WTC11 (cell line): ENCODE results near the gene GABRR3. TPM values are rescaled to one million over a fixed set of nuclear protein-coding genes. Genes with fewer than 3 reads are reported as not detected.

Source experiments
- ATAC-seq: fragments of 200-7000 bp; cut with Tn5 transposase; 2 replicates; pipeline ENCODE4 v1.10.0; 2021; ENCODE audit warnings: mild to moderate bottlenecking, moderate library complexity
- Bru-seq: library from RNA; stranded (reverse); fragments of 400-500 nt; gene quantifications from one replicate; lab custom pipeline; 2021; lab: Mats Ljungman, UMichigan
- CTCF ChIA-PET: fragments of 300-600 bp; sonication (Branson Sonifier 250); formaldehyde crosslinking; loops from one replicate; lab custom pipeline; 2021; ENCODE audit warnings: antibody characterized with exemption; lab: Charles Lee
- POLR2A ChIA-PET: fragments of 350-600 bp; sonication (Branson Sonifier 250); formaldehyde crosslinking; loops from one replicate; lab custom pipeline; 2021; ENCODE audit warnings: antibody characterized with exemption; lab: Charles Lee
- DNase-seq: peaks from one replicate; pipeline ENCODE4 v3.0.0; 2021; ENCODE audit warnings: low spot score
- H3K27ac Mint-ChIP-seq: 2 replicates; pipeline ENCODE4 v1.8.0; 2021; ENCODE audit warnings: mixed read lengths
- H3K27me3 Mint-ChIP-seq: 2 replicates; pipeline ENCODE4 v1.8.0; 2021; ENCODE audit warnings: low read depth, mild to moderate bottlenecking, moderate library complexity, mixed read lengths
- H3K36me3 Mint-ChIP-seq: 2 replicates; pipeline ENCODE4 v1.8.0; 2021; ENCODE audit warnings: mixed read lengths
- H3K4me1 Mint-ChIP-seq: 2 replicates; pipeline ENCODE4 v1.8.0; 2022; ENCODE audit warnings: mixed read lengths
- H3K4me3 Mint-ChIP-seq: 2 replicates; pipeline ENCODE4 v1.8.0; 2021; ENCODE audit warnings: mild to moderate bottlenecking, moderate library complexity, mixed read lengths
- H3K9me3 Mint-ChIP-seq: 2 replicates; pipeline ENCODE4 v1.8.0; 2021; ENCODE audit warnings: mixed read lengths
- ATF6 ChIP-seq: sonication (generic); formaldehyde crosslinking; IDR thresholded peaks from 2 replicates; pipeline ENCODE4 v1.8.1; 2023; ENCODE audit warnings: mild to moderate bottlenecking, missing genetic modification reagents
- EMX1 ChIP-seq: fragments of 250-450 bp; sonication (Bioruptor Pico); IDR thresholded peaks from 2 replicates; pipeline ENCODE4 v1.8.0; 2021; ENCODE audit warnings: mild to moderate bottlenecking
- GABPB1 ChIP-seq: sonication (generic); formaldehyde crosslinking; IDR thresholded peaks from 2 replicates; pipeline ENCODE4 v1.8.1; 2023; ENCODE audit warnings: mild to moderate bottlenecking, missing genetic modification reagents
- NR2C2 ChIP-seq: sonication (generic); formaldehyde crosslinking; IDR thresholded peaks from 2 replicates; pipeline ENCODE4 v1.8.0; 2022; ENCODE audit warnings: mild to moderate bottlenecking, missing genetic modification reagents
- OVOL2 ChIP-seq: fragments of 250-450 bp; sonication (Bioruptor Pico); IDR thresholded peaks from 2 replicates; pipeline ENCODE4 v1.9.0; 2021; ENCODE audit warnings: mild to moderate bottlenecking, borderline replicate concordance
- TCF7 ChIP-seq: sonication (generic); formaldehyde crosslinking; IDR thresholded peaks from 2 replicates; pipeline ENCODE4 v1.8.0; 2022; ENCODE audit warnings: mild to moderate bottlenecking, low read depth, missing genetic modification reagents, moderate library complexity
- ZNF121 ChIP-seq: sonication (generic); formaldehyde crosslinking; IDR thresholded peaks from 2 replicates; pipeline ENCODE4 v1.8.0; 2023; ENCODE audit warnings: missing genetic modification reagents
- ZNF232 ChIP-seq: sonication (generic); formaldehyde crosslinking; IDR thresholded peaks from 2 replicates; pipeline ENCODE4 v1.8.0; 2022; ENCODE audit warnings: mild to moderate bottlenecking, missing genetic modification reagents
- ZNF317 ChIP-seq: sonication (generic); formaldehyde crosslinking; IDR thresholded peaks from 2 replicates; pipeline ENCODE4 v1.8.1; 2023; ENCODE audit warnings: low read depth, mild to moderate bottlenecking, moderate library complexity, missing genetic modification reagents, borderline replicate concordance
- ZNF416 ChIP-seq: fragments of 250-450 bp; sonication (Bioruptor Pico); IDR thresholded peaks from 2 replicates; pipeline ENCODE4 v1.9.0; 2021; ENCODE audit warnings: mild to moderate bottlenecking, inconsistent platforms
- ZSCAN18 ChIP-seq: fragments of 250-450 bp; sonication (Bioruptor Pico); IDR thresholded peaks from 2 replicates; pipeline ENCODE4 v2.1.2; 2022; ENCODE audit warnings: mild to moderate bottlenecking, moderate library complexity
- long read RNA-seq, 3 experiments: library from RNA in 1 of 3; library from capped mRNA in 1 of 3; library from polyadenylated mRNA in 1 of 3; unstranded in 2 of 3; stranded (forward) in 1 of 3; transcript quantifications; one replicate each; pipeline ENCODE4 v2.0.0, GENCODE V29; 2021
- total RNA-seq: library from RNA; stranded (reverse); gene quantifications from 3 replicates; pipeline ENCODE4 v1.2.3, GENCODE V29; 2021
- TF ChIP-seq, protein P1 (sequence below): fragments of 200-600 bp; IDR thresholded peaks from 2 replicates; pipeline ENCODE4 v1.8.0; 2022; ENCODE audit warnings: antibody characterized with exemption
- TF ChIP-seq, protein P2 (sequence below): sonication (generic); formaldehyde crosslinking; IDR thresholded peaks from 2 replicates; pipeline ENCODE4 v1.8.1; 2023; ENCODE audit warnings: mild to moderate bottlenecking, missing genetic modification reagents, borderline replicate concordance
- TF ChIP-seq, protein P3 (sequence below): sonication (generic); formaldehyde crosslinking; IDR thresholded peaks from 2 replicates; pipeline ENCODE4 v1.8.1; 2022; ENCODE audit warnings: mild to moderate bottlenecking, moderate library complexity, missing genetic modification reagents
- TF ChIP-seq, protein P4 (sequence below): sonication (generic); formaldehyde crosslinking; conservative IDR thresholded peaks from 2 replicates; pipeline ENCODE4 v1.8.1; 2023; ENCODE audit warnings: mild to moderate bottlenecking, low read depth, missing genetic modification reagents, moderate library complexity
- TF ChIP-seq, protein P5 (sequence below): fragments of 250-450 bp; sonication (Bioruptor Pico); IDR thresholded peaks from 2 replicates; pipeline ENCODE4 v1.8.0; 2021; ENCODE audit warnings: mild to moderate bottlenecking

Gene GABRR3
- total RNA-seq (not detected in 3 replicates), Bru-seq, nascent RNA (percentile 1 among the genes with signal in this experiment)
- long read RNA-seq, experiment 1 = 0 reads
- long read RNA-seq, experiment 2 = 0 reads
- long read RNA-seq, experiment 3 = 0 reads

DNA sequence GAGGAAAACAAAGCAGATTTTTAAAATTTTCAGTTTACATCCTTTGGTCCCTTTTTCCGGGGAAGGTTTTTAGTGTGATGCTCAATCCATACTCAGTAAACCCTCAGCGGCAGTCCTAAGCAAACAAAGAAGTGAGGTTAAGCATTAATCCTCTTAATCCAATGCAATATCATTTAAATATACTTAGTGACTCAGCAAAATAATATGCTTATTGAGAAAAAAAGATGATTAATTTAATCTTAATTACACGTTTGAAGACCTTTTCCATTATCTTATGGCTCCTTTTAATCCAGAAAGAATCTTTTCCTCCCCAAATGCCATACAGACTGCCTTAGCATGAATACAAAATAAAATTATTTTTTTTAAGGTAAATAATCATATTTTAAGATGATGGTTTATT lies at the start of gene GABRR3:
GABRR3 (minus strand) TSS at position 108 of the 400 bp plus-strand sequence. CDS start 328 bp downstream, outside the sequence.
- ATAC-seq = no peak
- TF ChIP-seq GABPB1 (CRISPR knock-in tag) = no peak
- no peak for TF ChIP-seq ZNF232 (CRISPR knock-in tag)
- TF ChIP-seq, protein P1, sequence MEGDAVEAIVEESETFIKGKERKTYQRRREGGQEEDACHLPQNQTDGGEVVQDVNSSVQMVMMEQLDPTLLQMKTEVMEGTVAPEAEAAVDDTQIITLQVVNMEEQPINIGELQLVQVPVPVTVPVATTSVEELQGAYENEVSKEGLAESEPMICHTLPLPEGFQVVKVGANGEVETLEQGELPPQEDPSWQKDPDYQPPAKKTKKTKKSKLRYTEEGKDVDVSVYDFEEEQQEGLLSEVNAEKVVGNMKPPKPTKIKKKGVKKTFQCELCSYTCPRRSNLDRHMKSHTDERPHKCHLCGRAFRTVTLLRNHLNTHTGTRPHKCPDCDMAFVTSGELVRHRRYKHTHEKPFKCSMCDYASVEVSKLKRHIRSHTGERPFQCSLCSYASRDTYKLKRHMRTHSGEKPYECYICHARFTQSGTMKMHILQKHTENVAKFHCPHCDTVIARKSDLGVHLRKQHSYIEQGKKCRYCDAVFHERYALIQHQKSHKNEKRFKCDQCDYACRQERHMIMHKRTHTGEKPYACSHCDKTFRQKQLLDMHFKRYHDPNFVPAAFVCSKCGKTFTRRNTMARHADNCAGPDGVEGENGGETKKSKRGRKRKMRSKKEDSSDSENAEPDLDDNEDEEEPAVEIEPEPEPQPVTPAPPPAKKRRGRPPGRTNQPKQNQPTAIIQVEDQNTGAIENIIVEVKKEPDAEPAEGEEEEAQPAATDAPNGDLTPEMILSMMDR = no peak
- no peak for TF ChIP-seq ZSCAN18 (CRISPR knock-in tag)
- TF ChIP-seq OVOL2 = no peak
- TF ChIP-seq ZNF416 (CRISPR knock-in tag) = no peak
- no peak for TF ChIP-seq EMX1 (CRISPR knock-in tag)
- TF ChIP-seq NR2C2 = no peak
- POLR2A ChIA-PET = no interaction called here
- H3K27ac Mint-ChIP-seq = no peak within 1 kb of the TSS
- CTCF ChIA-PET = no interaction called here
- no peaks in the 10 kb centered on the region for H3K36me3 Mint-ChIP-seq
- no peak for DNase-seq
- H3K27me3 Mint-ChIP-seq = no peaks in the 10 kb centered on the region
- peaks cover 12% of the 10 kb centered on the region for H3K4me1 Mint-ChIP-seq
- no peak within 1 kb of the TSS for H3K4me3 Mint-ChIP-seq
- H3K9me3 Mint-ChIP-seq = no peaks in the 10 kb centered on the region

- H3K27ac Mint-ChIP-seq = no peak overlapping the region
- ChIA-PET CTCF (no interaction called here), POLR2A (no interaction called here)
- H3K9me3 Mint-ChIP-seq = no peaks in the 10 kb centered on the region
- no peak overlapping the region for H3K4me3 Mint-ChIP-seq
- no peaks in the 10 kb centered on the region for H3K4me1 Mint-ChIP-seq
- ATAC-seq (no peak), DNase-seq (no peak)
- H3K36me3 Mint-ChIP-seq = no peaks in the 10 kb centered on the region
- no peaks in the 10 kb centered on the region for H3K27me3 Mint-ChIP-seq
- no peak for TF ChIP-seq TCF7 (CRISPR knock-in tag)
- TF ChIP-seq, protein P2, sequence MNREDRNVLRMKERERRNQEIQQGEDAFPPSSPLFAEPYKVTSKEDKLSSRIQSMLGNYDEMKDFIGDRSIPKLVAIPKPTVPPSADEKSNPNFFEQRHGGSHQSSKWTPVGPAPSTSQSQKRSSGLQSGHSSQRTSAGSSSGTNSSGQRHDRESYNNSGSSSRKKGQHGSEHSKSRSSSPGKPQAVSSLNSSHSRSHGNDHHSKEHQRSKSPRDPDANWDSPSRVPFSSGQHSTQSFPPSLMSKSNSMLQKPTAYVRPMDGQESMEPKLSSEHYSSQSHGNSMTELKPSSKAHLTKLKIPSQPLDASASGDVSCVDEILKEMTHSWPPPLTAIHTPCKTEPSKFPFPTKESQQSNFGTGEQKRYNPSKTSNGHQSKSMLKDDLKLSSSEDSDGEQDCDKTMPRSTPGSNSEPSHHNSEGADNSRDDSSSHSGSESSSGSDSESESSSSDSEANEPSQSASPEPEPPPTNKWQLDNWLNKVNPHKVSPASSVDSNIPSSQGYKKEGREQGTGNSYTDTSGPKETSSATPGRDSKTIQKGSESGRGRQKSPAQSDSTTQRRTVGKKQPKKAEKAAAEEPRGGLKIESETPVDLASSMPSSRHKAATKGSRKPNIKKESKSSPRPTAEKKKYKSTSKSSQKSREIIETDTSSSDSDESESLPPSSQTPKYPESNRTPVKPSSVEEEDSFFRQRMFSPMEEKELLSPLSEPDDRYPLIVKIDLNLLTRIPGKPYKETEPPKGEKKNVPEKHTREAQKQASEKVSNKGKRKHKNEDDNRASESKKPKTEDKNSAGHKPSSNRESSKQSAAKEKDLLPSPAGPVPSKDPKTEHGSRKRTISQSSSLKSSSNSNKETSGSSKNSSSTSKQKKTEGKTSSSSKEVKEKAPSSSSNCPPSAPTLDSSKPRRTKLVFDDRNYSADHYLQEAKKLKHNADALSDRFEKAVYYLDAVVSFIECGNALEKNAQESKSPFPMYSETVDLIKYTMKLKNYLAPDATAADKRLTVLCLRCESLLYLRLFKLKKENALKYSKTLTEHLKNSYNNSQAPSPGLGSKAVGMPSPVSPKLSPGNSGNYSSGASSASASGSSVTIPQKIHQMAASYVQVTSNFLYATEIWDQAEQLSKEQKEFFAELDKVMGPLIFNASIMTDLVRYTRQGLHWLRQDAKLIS = no peak
- TF ChIP-seq ZNF317 (CRISPR knock-in tag) = no peak
- no peak for TF ChIP-seq ATF6 (CRISPR knock-in tag)
- TF ChIP-seq, protein P3, sequence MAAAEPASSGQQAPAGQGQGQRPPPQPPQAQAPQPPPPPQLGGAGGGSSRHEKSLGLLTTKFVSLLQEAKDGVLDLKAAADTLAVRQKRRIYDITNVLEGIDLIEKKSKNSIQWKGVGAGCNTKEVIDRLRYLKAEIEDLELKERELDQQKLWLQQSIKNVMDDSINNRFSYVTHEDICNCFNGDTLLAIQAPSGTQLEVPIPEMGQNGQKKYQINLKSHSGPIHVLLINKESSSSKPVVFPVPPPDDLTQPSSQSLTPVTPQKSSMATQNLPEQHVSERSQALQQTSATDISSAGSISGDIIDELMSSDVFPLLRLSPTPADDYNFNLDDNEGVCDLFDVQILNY (CRISPR knock-in tag) = no peak
- TF ChIP-seq, protein P4, sequence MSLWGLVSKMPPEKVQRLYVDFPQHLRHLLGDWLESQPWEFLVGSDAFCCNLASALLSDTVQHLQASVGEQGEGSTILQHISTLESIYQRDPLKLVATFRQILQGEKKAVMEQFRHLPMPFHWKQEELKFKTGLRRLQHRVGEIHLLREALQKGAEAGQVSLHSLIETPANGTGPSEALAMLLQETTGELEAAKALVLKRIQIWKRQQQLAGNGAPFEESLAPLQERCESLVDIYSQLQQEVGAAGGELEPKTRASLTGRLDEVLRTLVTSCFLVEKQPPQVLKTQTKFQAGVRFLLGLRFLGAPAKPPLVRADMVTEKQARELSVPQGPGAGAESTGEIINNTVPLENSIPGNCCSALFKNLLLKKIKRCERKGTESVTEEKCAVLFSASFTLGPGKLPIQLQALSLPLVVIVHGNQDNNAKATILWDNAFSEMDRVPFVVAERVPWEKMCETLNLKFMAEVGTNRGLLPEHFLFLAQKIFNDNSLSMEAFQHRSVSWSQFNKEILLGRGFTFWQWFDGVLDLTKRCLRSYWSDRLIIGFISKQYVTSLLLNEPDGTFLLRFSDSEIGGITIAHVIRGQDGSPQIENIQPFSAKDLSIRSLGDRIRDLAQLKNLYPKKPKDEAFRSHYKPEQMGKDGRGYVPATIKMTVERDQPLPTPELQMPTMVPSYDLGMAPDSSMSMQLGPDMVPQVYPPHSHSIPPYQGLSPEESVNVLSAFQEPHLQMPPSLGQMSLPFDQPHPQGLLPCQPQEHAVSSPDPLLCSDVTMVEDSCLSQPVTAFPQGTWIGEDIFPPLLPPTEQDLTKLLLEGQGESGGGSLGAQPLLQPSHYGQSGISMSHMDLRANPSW = no peak
- TF ChIP-seq, protein P5, sequence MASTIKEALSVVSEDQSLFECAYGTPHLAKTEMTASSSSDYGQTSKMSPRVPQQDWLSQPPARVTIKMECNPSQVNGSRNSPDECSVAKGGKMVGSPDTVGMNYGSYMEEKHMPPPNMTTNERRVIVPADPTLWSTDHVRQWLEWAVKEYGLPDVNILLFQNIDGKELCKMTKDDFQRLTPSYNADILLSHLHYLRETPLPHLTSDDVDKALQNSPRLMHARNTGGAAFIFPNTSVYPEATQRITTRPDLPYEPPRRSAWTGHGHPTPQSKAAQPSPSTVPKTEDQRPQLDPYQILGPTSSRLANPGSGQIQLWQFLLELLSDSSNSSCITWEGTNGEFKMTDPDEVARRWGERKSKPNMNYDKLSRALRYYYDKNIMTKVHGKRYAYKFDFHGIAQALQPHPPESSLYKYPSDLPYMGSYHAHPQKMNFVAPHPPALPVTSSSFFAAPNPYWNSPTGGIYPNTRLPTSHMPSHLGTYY (CRISPR knock-in tag) = no peak
- TF ChIP-seq ZNF121 (CRISPR knock-in tag) = no peak
- no peak for TF ChIP-seq ZNF232 (CRISPR knock-in tag)
Measured at GRCh38 chr3:98073486-98073885, 38.4 kb upstream of the GABRR3 start.
